Activated CD8-positive, alpha-beta T cell treated with anti-CD3 and anti-CD28 coated beads for 36 hours (primary cell): ENCODE results near the gene LRBA. TPM values are rescaled to one million over a fixed set of nuclear protein-coding genes. Genes with fewer than 3 reads are reported as not detected.
A peak's percentile ranks its signal among the peaks of the same experiment; 100 is the strongest.

Experiments used
- ATAC-seq: fragments of 200-7000 bp; cut with Tn5 transposase; one replicate; pipeline ENCODE4 v1.10.0; 2021; ENCODE audit warnings: mild to moderate bottlenecking, moderate library complexity
- CTCF ChIA-PET: fragments of 350-600 bp; sonication (Branson Sonifier 250); formaldehyde crosslinking; loops from one replicate; lab custom pipeline; 2021; ENCODE audit warnings: antibody characterized with exemption; lab: Charles Lee
- POLR2A ChIA-PET: fragments of 350-600 bp; sonication (Branson Sonifier 250); formaldehyde crosslinking; loops from one replicate; lab custom pipeline; 2021; ENCODE audit warnings: antibody characterized with exemption; lab: Charles Lee
- DNase-seq: peaks from one replicate; pipeline ENCODE4 v3.0.0-alpha.2; 2020
- H3K27ac Mint-ChIP-seq: one replicate; pipeline ENCODE4 v1.8.0; 2021; ENCODE audit warnings: mild to moderate bottlenecking, mixed read lengths
- H3K27me3 Mint-ChIP-seq: one replicate; pipeline ENCODE4 v1.8.0; 2021; ENCODE audit warnings: mixed read lengths
- H3K36me3 Mint-ChIP-seq: one replicate; pipeline ENCODE4 v1.8.0; 2021; ENCODE audit warnings: low read depth, mixed read lengths
- H3K4me1 Mint-ChIP-seq: one replicate; pipeline ENCODE4 v1.8.0; 2021; ENCODE audit warnings: low read depth, mixed read lengths
- H3K4me3 Mint-ChIP-seq: one replicate; pipeline ENCODE4 v1.8.0; 2021; ENCODE audit warnings: mild to moderate bottlenecking, moderate library complexity, mixed read lengths
- H3K9me3 Mint-ChIP-seq: one replicate; pipeline ENCODE4 v1.8.0; 2021; ENCODE audit warnings: mixed read lengths
- intact Hi-C: fragments of 100-400 bp; cut with micrococcal nuclease; formaldehyde crosslinking; loops from one replicate; pipeline ENCODE4 v1.10.0; 2022
- total RNA-seq, 2 experiments: library from RNA; stranded (reverse); gene quantifications; one replicate each; pipeline ENCODE4 v1.2.3, GENCODE V29; 2021
- TF ChIP-seq, protein P1 (sequence below): fragments of 200-600 bp; IDR thresholded peaks from one replicate; pipeline ENCODE4 v1.8.0; 2022; ENCODE audit warnings: antibody characterized with exemption, mild to moderate bottlenecking

LRBA gene
- total RNA-seq, 2 experiments from 2014 or later = 48.1 to 52.5 TPM

DNA sequence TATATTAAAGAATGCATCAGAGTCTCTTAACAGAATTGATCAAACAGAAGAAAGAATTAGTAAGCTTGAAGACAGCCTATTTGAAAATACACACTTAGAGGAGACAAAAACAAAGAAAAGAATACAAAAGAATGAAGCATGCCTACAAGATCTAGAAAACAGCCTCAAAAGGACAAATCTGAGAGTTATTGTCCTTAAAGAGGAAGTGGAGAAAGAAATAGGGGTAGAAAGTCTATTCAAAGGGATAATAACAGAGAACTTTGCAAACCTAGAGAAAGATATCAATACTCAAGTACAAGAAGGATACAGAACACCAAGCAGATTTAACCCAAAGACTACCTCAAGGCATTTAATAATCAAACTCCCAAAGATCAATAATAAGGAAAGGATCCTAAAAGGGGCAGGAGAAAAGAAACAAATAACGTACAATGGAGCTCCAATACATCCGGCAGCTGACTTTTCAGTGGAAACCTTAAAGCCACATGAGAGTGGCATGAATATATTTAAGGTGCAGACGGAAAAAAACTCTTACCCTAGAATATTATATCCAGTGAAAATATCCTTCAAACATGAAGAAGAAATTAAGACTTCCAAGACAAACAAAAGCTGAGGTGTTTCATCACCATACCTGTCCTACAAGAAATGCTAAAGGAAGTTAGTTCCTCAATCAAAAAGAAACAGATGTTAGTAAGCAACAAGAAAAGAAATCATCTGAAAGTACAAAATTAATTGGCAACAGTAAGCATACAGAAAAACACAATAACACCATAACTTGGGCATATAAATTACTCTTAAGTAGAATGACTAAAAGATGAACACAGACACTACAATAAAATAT is 36.1 kb downstream of the LRBA start:
- CTCF ChIA-PET = interaction anchor here (1.0 to 1.4 kb wide), 3 partner anchors 8 to 18 kb away, joined by 3 to 4 read pairs (median 3); no protein-coding TSS in a partner anchor
- ATAC-seq = no peak
- Mint-ChIP-seq H3K27me3 (no peaks in the 10 kb centered on the region), H3K4me1 (peaks cover 66% of the 10 kb centered on the region), H3K9me3 (peaks cover 6% of the 10 kb centered on the region), H3K36me3 (peaks cover 26% of the 10 kb centered on the region), H3K4me3 (no peak overlapping the region), H3K27ac (no peak overlapping the region)
- TF ChIP-seq, protein P1, sequence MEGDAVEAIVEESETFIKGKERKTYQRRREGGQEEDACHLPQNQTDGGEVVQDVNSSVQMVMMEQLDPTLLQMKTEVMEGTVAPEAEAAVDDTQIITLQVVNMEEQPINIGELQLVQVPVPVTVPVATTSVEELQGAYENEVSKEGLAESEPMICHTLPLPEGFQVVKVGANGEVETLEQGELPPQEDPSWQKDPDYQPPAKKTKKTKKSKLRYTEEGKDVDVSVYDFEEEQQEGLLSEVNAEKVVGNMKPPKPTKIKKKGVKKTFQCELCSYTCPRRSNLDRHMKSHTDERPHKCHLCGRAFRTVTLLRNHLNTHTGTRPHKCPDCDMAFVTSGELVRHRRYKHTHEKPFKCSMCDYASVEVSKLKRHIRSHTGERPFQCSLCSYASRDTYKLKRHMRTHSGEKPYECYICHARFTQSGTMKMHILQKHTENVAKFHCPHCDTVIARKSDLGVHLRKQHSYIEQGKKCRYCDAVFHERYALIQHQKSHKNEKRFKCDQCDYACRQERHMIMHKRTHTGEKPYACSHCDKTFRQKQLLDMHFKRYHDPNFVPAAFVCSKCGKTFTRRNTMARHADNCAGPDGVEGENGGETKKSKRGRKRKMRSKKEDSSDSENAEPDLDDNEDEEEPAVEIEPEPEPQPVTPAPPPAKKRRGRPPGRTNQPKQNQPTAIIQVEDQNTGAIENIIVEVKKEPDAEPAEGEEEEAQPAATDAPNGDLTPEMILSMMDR = no peak
- no peak for DNase-seq
- intact Hi-C loops = no loop called here
- POLR2A ChIA-PET = no interaction called here

- ChIA-PET POLR2A (interaction anchor here (1.6 kb wide), 1 partner anchor 14 kb away, joined by 4 read pairs; no protein-coding TSS in a partner anchor), CTCF (no interaction called here)
- H3K4me3 Mint-ChIP-seq = no peak overlapping the region
- DNase-seq = no peak
- peak; percentile 47 for ATAC-seq
- peaks cover 72% of the 10 kb centered on the region for H3K4me1 Mint-ChIP-seq
- TF ChIP-seq, protein P1 = no peak
- H3K27me3 Mint-ChIP-seq = no peaks in the 10 kb centered on the region
- H3K36me3 Mint-ChIP-seq = peaks cover 20% of the 10 kb centered on the region
- no peak overlapping the region for H3K27ac Mint-ChIP-seq
- peaks cover 6% of the 10 kb centered on the region for H3K9me3 Mint-ChIP-seq
- intact Hi-C loops = no loop called here
Observed at GRCh38 chr4:150976478-150977118, 38.5 kb downstream of the LRBA start.

DNA sequence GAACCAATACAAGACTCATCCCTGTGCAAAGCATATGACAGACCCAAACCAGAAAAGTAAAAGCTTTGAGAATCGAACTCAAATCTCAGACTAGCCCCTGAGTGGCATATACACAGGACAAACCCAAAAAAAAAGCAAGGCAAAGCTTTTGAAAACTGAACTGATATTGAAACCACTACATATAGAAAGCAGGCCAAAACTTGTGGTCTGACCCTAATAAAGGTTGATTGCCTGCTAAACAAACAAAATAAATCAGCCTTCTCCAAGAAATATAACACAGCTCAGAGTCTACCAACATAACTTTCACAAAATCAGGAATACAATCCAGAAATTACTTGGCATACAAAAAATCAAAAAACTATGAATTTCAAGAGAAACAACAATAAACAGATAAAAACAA is 40.3 kb downstream of the LRBA start:
- ATAC-seq (no peak), DNase-seq (no peak)
- Mint-ChIP-seq H3K4me3 (no peak overlapping the region), H3K27me3 (no peaks in the 10 kb centered on the region), H3K36me3 (peaks cover 16% of the 10 kb centered on the region), H3K27ac (no peak overlapping the region), H3K4me1 (peaks cover 74% of the 10 kb centered on the region), H3K9me3 (peaks cover 6% of the 10 kb centered on the region)
- ChIA-PET POLR2A (no interaction called here), CTCF (interaction anchor here (0.9 to 1.2 kb wide), 2 partner anchors 12 to 40 kb away, joined by 3 read pairs; no protein-coding TSS in a partner anchor)
- intact Hi-C loops = loop anchor here (5.0 kb wide), 1 partner anchor 38 kb away; no protein-coding TSS in a partner anchor
- TF ChIP-seq, protein P1 = no peak

- TF ChIP-seq, protein P1 = no peak
- no peak overlapping the region for H3K4me3 Mint-ChIP-seq
- H3K4me1 Mint-ChIP-seq = peaks cover 73% of the 10 kb centered on the region
- no peaks in the 10 kb centered on the region for H3K27me3 Mint-ChIP-seq
- H3K36me3 Mint-ChIP-seq = peaks cover 18% of the 10 kb centered on the region
- ChIA-PET CTCF (interaction anchor here (0.9 kb wide), 1 partner anchor 40 kb away, joined by 3 read pairs; no protein-coding TSS in a partner anchor), POLR2A (no interaction called here)
- DNase-seq = no peak
- intact Hi-C loops = loop anchor here (5.0 kb wide), 1 partner anchor 38 kb away; no protein-coding TSS in a partner anchor
- no peak for ATAC-seq
- H3K9me3 Mint-ChIP-seq = peaks cover 4% of the 10 kb centered on the region
- H3K27ac Mint-ChIP-seq = no peak overlapping the region
Observed at GRCh38 chr4:150974252-150974640, 40.8 kb downstream of the LRBA start.
